HEK293T (cell line): Measurements from ENCODE around the gene CD200R1L.

Experiments
- BHLHE40 ChIP-seq: fragments of 450-650 bp; IDR thresholded peaks from 2 replicates; pipeline ENCODE4 v1.6.1; 2016; ENCODE audit warnings: mild to moderate bottlenecking, moderate library complexity, borderline replicate concordance
- ELF4 ChIP-seq: fragments of 450-650 bp; IDR thresholded peaks from 2 replicates; pipeline ENCODE4 v1.6.1; 2017; ENCODE audit warnings: antibody characterized with exemption
- NFRKB ChIP-seq: fragments of 450-650 bp; IDR thresholded peaks from 2 replicates; pipeline ENCODE4 v1.6.1; 2016; ENCODE audit warnings: mild to moderate bottlenecking, moderate library complexity
- SP1 ChIP-seq: fragments of 450-650 bp; IDR thresholded peaks from 2 replicates; pipeline ENCODE4 v1.6.1; 2017
- TF ChIP-seq, protein P1 (sequence below): fragments of 450-650 bp; IDR thresholded peaks from 2 replicates; pipeline ENCODE4 v1.6.1; 2016

DNA sequence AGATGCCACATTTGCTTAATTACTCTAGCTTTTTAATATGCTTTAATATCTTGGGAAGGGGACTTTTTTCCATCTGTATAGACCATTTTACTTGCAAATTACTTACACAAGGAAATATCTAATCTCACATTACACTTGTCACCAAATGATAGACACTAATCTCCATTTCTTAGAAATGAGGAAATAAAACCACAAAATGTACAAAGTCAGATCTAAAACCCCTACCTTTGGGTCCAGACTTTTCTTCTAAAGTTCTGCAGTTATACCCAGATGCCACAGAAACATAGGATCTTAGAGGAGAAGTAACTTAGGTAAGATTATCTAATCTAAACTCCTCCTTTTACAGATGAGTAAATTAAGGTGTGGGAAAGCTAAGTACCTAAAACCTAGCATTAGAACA is 44.3 kb downstream of the CD200R1L start:
- TF ChIP-seq ELF4 (no peak), SP1 (no peak), BHLHE40 (no peak), NFRKB (no peak)
- TF ChIP-seq, protein P1, sequence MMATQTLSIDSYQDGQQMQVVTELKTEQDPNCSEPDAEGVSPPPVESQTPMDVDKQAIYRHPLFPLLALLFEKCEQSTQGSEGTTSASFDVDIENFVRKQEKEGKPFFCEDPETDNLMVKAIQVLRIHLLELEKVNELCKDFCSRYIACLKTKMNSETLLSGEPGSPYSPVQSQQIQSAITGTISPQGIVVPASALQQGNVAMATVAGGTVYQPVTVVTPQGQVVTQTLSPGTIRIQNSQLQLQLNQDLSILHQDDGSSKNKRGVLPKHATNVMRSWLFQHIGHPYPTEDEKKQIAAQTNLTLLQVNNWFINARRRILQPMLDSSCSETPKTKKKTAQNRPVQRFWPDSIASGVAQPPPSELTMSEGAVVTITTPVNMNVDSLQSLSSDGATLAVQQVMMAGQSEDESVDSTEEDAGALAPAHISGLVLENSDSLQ: no peak
